Trophoblast cell (in vitro differentiated cells and primary cell): Measurements from ENCODE around the gene KIF3A.
A peak's percentile ranks its signal among the peaks of the same experiment; 100 is the strongest.

Experiments used
- DNase-seq, 2 donors: peaks; one replicate each; pipeline ENCODE4 v3.0.0-alpha.2; 2016
- H2AFZ ChIP-seq: 2 replicates; pipeline ENCODE4 v1.6.1; 2013; ENCODE audit warnings: low read length, moderate library complexity, mild to moderate bottlenecking; ENCODE audit not compliant: insufficient read depth, poor library complexity
- H2AK5ac ChIP-seq: 2 replicates; pipeline ENCODE4 v1.6.1; 2013; ENCODE audit warnings: mild to moderate bottlenecking, low read length
- H2BK120ac ChIP-seq: 2 replicates; pipeline ENCODE4 v1.6.1; 2013; ENCODE audit warnings: low read length, mild to moderate bottlenecking, moderate library complexity; ENCODE audit not compliant: insufficient read depth, poor library complexity
- H2BK12ac ChIP-seq: 2 replicates; pipeline ENCODE4 v1.6.1; 2013; ENCODE audit warnings: mild to moderate bottlenecking, low read length, moderate library complexity
- H2BK5ac ChIP-seq: 2 replicates; pipeline ENCODE4 v1.6.1; 2013; ENCODE audit warnings: low read length, low read depth, moderate library complexity, mild to moderate bottlenecking; ENCODE audit not compliant: poor library complexity
- H3K14ac ChIP-seq: 2 replicates; pipeline ENCODE4 v1.6.1; 2013; ENCODE audit warnings: mild to moderate bottlenecking, low read length
- H3K18ac ChIP-seq: 2 replicates; pipeline ENCODE4 v1.6.1; 2013; ENCODE audit warnings: mild to moderate bottlenecking, low read length
- H3K23ac ChIP-seq: 2 replicates; pipeline ENCODE4 v1.6.1; 2013; ENCODE audit warnings: low read length
- H3K27ac ChIP-seq: 2 replicates; pipeline ENCODE4 v1.5.1; 2013; ENCODE audit warnings: low read depth, mild to moderate bottlenecking, inconsistent platforms, low read length, moderate library complexity
- H3K27me3 ChIP-seq: 2 replicates; pipeline ENCODE4 v1.6.1; 2013; ENCODE audit warnings: inconsistent platforms, mild to moderate bottlenecking, low read length, moderate library complexity; ENCODE audit not compliant: insufficient read depth
- H3K36me3 ChIP-seq, 2 experiments: 1 replicate in 1 of 2; 2 replicates in 1 of 2; pipeline ENCODE4 v1.6.1; 2013; ENCODE audit warnings: low read length in 2 of 2, mild to moderate bottlenecking in 2 of 2, moderate library complexity in 1 of 2; ENCODE audit not compliant: insufficient read depth in 2 of 2, control insufficient read depth in 1 of 2
- H3K4ac ChIP-seq: 2 replicates; pipeline ENCODE4 v1.6.1; 2013; ENCODE audit warnings: low read depth, mild to moderate bottlenecking, low read length, moderate library complexity
- H3K4me1 ChIP-seq, 2 experiments: 1 replicate in 1 of 2; 2 replicates in 1 of 2; pipeline ENCODE4 v1.6.1; 2013; ENCODE audit warnings: low read length in 2 of 2, mild to moderate bottlenecking in 2 of 2, moderate library complexity in 1 of 2; ENCODE audit not compliant: insufficient read depth in 2 of 2, control insufficient read depth in 1 of 2
- H3K4me2 ChIP-seq: 2 replicates; pipeline ENCODE4 v1.6.1; 2013; ENCODE audit warnings: inconsistent platforms, mild to moderate bottlenecking, low read length, moderate library complexity
- H3K4me3 ChIP-seq: 2 replicates; pipeline ENCODE4 v1.5.1; 2013; ENCODE audit warnings: mild to moderate bottlenecking, low read depth, low read length, inconsistent platforms
- H3K79me1 ChIP-seq: one replicate; pipeline ENCODE4 v1.6.1; 2013; ENCODE audit warnings: low read length
- H3K79me2 ChIP-seq: 2 replicates; pipeline ENCODE4 v1.6.1; 2013; ENCODE audit warnings: low read length, mild to moderate bottlenecking; ENCODE audit not compliant: control insufficient read depth, insufficient read depth, poor library complexity
- H3K9ac ChIP-seq: 2 replicates; pipeline ENCODE4 v1.6.1; 2013; ENCODE audit warnings: mild to moderate bottlenecking, low read length
- H3K9me3 ChIP-seq: 2 replicates; pipeline ENCODE4 v1.6.1; 2013; ENCODE audit warnings: low read depth, mild to moderate bottlenecking, control low read depth, inconsistent platforms, low read length; ENCODE audit not compliant: insufficient read depth
- H4K12ac ChIP-seq: 2 replicates; pipeline ENCODE4 v1.6.1; 2013; ENCODE audit warnings: low read depth, mild to moderate bottlenecking, low read length, moderate library complexity
- H4K8ac ChIP-seq: 2 replicates; pipeline ENCODE4 v1.6.1; 2013; ENCODE audit warnings: low read depth, mild to moderate bottlenecking, low read length, moderate library complexity
- H4K91ac ChIP-seq: one replicate; pipeline ENCODE4 v1.6.1; 2013; ENCODE audit warnings: low read depth, mild to moderate bottlenecking, low read length, moderate library complexity
- WGBS: extraction: QIAGEN DNeasy Blood & Tissue Kit; methylation state at CpG from one replicate; pipeline ENCODE4 v1.1.7; 2013; ENCODE audit warnings: missing lambda C conversion rate; ENCODE audit not compliant: insufficient read length, insufficient coverage; ENCODE audit errors: extremely low coverage; 5-methylcytosine and 5-hydroxymethylcytosine counted together

Gene KIF3A

DNA sequence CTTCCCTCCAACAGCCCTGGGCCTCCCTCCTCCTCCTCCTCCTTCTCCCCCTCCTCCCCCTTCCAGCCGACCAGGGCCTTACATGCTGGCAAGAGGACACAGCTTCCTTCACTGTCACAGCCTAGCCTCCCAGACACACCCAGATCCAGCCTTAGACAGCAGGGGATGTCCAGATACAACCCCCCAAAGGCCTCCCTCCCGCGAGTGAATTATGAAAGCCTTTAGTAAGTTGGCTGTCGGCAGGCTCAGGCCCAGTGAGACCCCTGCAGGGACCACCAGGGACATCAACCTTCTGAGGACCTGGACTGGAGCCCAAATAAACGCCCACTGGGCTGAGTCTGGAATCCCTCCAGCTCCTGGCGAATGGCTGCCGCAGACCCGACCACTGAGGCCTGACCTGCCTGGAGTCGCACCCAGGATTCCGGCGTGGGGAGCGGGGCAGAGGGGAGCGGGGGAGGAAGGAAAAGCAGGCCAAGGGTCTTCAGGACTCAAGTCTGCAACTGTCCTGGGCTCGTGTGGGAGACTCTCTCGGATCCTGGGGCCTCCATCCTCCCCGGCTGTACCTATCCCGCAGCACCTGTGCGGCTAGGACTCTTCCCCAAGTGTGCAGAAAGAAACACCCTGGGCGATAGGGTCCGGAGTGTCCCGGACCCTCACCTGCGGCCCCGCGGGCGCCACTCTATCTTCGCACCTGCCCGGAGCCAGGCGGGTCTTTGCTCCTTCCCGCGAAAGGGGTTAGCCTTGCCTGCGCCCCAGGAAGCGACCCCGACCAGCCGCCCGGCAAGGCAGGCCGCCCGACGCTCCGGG is 39.0 kb upstream of the KIF3A start:
- Histone ChIP-seq H3K23ac (no peak overlapping the region), H2AK5ac (peak overlapping the region; percentile 45), H3K79me1 (peaks cover 60% of the 10 kb centered on the region), H3K18ac (peak overlapping the region; percentile 98), H3K79me2 (peaks cover 57% of the 10 kb centered on the region), H2BK120ac (peak overlapping the region; percentile 56), H3K4me1 (peaks cover 42 to 47% of the 10 kb centered on the region in 2 experiments), H4K12ac (peak overlapping the region; percentile 43), H4K8ac (peak overlapping the region; percentile 88), H3K27me3 (no peaks in the 10 kb centered on the region), H2AFZ (peak overlapping the region; percentile 27), H3K4ac (peak overlapping the region; percentile 78), H3K4me2 (peak overlapping the region; percentile 93), H2BK5ac (peak overlapping the region; percentile 74), H3K4me3 (peak overlapping the region; percentile 84), H3K9ac (peak overlapping the region; percentile 93), H3K9me3 (no peaks in the 10 kb centered on the region), H3K27ac (peak overlapping the region; percentile 97), H2BK12ac (peak overlapping the region; percentile 7), H3K36me3 (peaks cover 13 to 18% of the 10 kb centered on the region in 2 experiments), H3K14ac (peak overlapping the region; percentile 40), H4K91ac (peak overlapping the region; percentile 99)
- DNase-seq = peak; percentile 34 to 57
- WGBS = no CpG with 5 or more reads among the region's 39 CpGs

DNA sequence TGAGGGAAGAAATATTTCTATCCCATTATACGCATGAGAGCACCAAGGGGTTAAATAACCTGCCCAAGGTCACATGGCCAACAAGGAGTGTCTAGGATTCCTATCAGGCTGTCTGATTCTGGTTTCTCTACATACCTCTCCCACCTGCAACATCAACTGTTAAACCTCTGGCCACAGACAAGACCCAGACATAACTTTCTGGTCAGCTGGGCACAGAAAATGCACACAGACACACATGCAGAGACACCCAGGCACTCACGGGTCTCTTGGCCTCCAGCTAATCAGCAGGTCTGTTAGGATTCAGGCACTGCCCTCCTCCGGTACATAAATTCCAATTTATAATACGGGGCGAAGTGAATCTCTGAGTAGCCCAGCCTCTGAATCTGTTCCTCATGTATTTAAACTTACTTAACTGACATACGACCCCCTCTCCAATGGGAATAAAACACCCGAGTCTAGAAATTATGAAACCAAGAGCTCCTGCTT is 38.2 kb upstream of the KIF3A start:
- no peaks in the 10 kb centered on the region for H3K27me3 ChIP-seq
- no peak overlapping the region for H2AK5ac ChIP-seq
- H2BK12ac ChIP-seq = no peak overlapping the region
- WGBS = no CpG with 5 or more reads among the region's 7 CpGs
- no peak overlapping the region for H4K8ac ChIP-seq
- H3K4me2 ChIP-seq = peak overlapping the region; percentile 59
- H2BK5ac ChIP-seq = no peak overlapping the region
- H3K9ac ChIP-seq = no peak overlapping the region
- H3K9me3 ChIP-seq = no peaks in the 10 kb centered on the region
- peak overlapping the region; percentile 94 for H4K91ac ChIP-seq
- no peak overlapping the region for H3K18ac ChIP-seq
- H3K36me3 ChIP-seq = peaks cover 14 to 18% of the 10 kb centered on the region in 2 experiments
- H3K4me1 ChIP-seq = peaks cover 50 to 55% of the 10 kb centered on the region in 2 experiments
- no peak overlapping the region for H2AFZ ChIP-seq
- peak overlapping the region; percentile 97 for H3K27ac ChIP-seq
- H3K23ac ChIP-seq = no peak overlapping the region
- peaks cover 65% of the 10 kb centered on the region for H3K79me2 ChIP-seq
- no peak overlapping the region for H2BK120ac ChIP-seq
- no peak overlapping the region for H4K12ac ChIP-seq
- H3K79me1 ChIP-seq = peaks cover 68% of the 10 kb centered on the region
- peak overlapping the region; percentile 99 for H3K4ac ChIP-seq
- no peak overlapping the region for H3K4me3 ChIP-seq
- no peak overlapping the region for H3K14ac ChIP-seq
- peak; percentile 90 to 91 for DNase-seq

- peaks cover 52 to 57% of the 10 kb centered on the region in 2 experiments for H3K4me1 ChIP-seq
- H2BK12ac ChIP-seq = peak overlapping the region; percentile 99
- peaks cover 69% of the 10 kb centered on the region for H3K79me1 ChIP-seq
- H3K18ac ChIP-seq = peak overlapping the region; percentile 94
- peak overlapping the region; percentile 99 for H3K4ac ChIP-seq
- DNase-seq = no peak
- no peaks in the 10 kb centered on the region for H3K9me3 ChIP-seq
- H3K14ac ChIP-seq = peak overlapping the region; percentile 96
- H3K79me2 ChIP-seq = peaks cover 67% of the 10 kb centered on the region
- H3K4me3 ChIP-seq = peak overlapping the region; percentile 23
- peak overlapping the region; percentile 48 for H2AFZ ChIP-seq
- peak overlapping the region; percentile 97 for H2BK5ac ChIP-seq
- H3K27ac ChIP-seq = peak overlapping the region; percentile 89
- WGBS = no CpG with 5 or more reads among the region's 5 CpGs
- H2AK5ac ChIP-seq = peak overlapping the region; percentile 100
- peak overlapping the region; percentile 59 for H3K4me2 ChIP-seq
- H4K12ac ChIP-seq = peak overlapping the region; percentile 37
- H4K8ac ChIP-seq = peak overlapping the region; percentile 85
- H3K9ac ChIP-seq = no peak overlapping the region
- peaks cover 16 to 18% of the 10 kb centered on the region in 2 experiments for H3K36me3 ChIP-seq
- H4K91ac ChIP-seq = peak overlapping the region; percentile 94
- no peak overlapping the region for H3K23ac ChIP-seq
- H2BK120ac ChIP-seq = peak overlapping the region; percentile 95
- no peaks in the 10 kb centered on the region for H3K27me3 ChIP-seq
Observed at GRCh38 chr5:132774896-132775295, 37.5 kb upstream of the KIF3A start.

- H3K4me1 ChIP-seq = peaks cover 55 to 60% of the 10 kb centered on the region in 2 experiments
- H3K79me1 ChIP-seq = peaks cover 69% of the 10 kb centered on the region
- H3K23ac ChIP-seq = no peak overlapping the region
- H2BK12ac ChIP-seq = peak overlapping the region; percentile 1
- no peak for DNase-seq
- H3K36me3 ChIP-seq = peaks cover 16 to 18% of the 10 kb centered on the region in 2 experiments
- H3K4me3 ChIP-seq = no peak overlapping the region
- no peak overlapping the region for H3K9ac ChIP-seq
- peak overlapping the region; percentile 97 for H2BK5ac ChIP-seq
- H3K79me2 ChIP-seq = peaks cover 70% of the 10 kb centered on the region
- no CpG with 5 or more reads among the region's 3 CpGs for WGBS
- H3K4me2 ChIP-seq = peak overlapping the region; percentile 59
- peak overlapping the region; percentile 94 for H4K91ac ChIP-seq
- H3K9me3 ChIP-seq = no peaks in the 10 kb centered on the region
- peak overlapping the region; percentile 94 for H3K18ac ChIP-seq
- no peak overlapping the region for H2AFZ ChIP-seq
- peak overlapping the region; percentile 95 for H2BK120ac ChIP-seq
- peak overlapping the region; percentile 99 for H3K4ac ChIP-seq
- H4K8ac ChIP-seq = peak overlapping the region; percentile 12
- peak overlapping the region; percentile 96 for H3K14ac ChIP-seq
- peak overlapping the region; percentile 89 for H3K27ac ChIP-seq
- no peak overlapping the region for H4K12ac ChIP-seq
- peak overlapping the region; percentile 1 for H2AK5ac ChIP-seq
- no peaks in the 10 kb centered on the region for H3K27me3 ChIP-seq
Observed at GRCh38 chr5:132774406-132774805, 37.1 kb upstream of the KIF3A start.
